Activated naive CD4-positive, alpha-beta T cell treated with Interleukin-2 at 50 U/mL for 16 hours (primary cell): ENCODE results near the gene SLC25A31.

ENCODE experiments used
- DNase-seq: peaks from one replicate; pipeline ENCODE4 v3.0.0-alpha.2; 2020

The SLC25A31 gene

GRCh38 chr4:127730142-127730913 lies at the start of gene SLC25A31:
SLC25A31 (plus strand) TSS chr4:127730400; CDS start chr4:127730546, 146 bp downstream.
- DNase-seq: no peak

- DNase-seq: no peak
Observed at GRCh38 chr4:127685292-127685691, 44.9 kb upstream of the SLC25A31 start.

GRCh38 chr4:127686658-127687057 lies 43.5 kb upstream of the SLC25A31 start:
- no peak for DNase-seq

GRCh38 chr4:127687580-127687979 lies 42.6 kb upstream of the SLC25A31 start:
- DNase-seq: no peak

- DNase-seq: no peak
Observed at GRCh38 chr4:127698789-127699200, 31.4 kb upstream of the SLC25A31 start.

- no peak for DNase-seq
Observed at GRCh38 chr4:127708985-127709384, 21.2 kb upstream of the SLC25A31 start.

GRCh38 chr4:127709456-127709855 lies 20.7 kb upstream of the SLC25A31 start:
- DNase-seq: no peak

GRCh38 chr4:127731406-127731805 lies 1.2 kb downstream of the SLC25A31 start:
- no peak for DNase-seq

- no peak for DNase-seq
Observed at GRCh38 chr4:127732623-127733328, 2.6 kb downstream of the SLC25A31 start.

GRCh38 chr4:127734976-127735375 lies 4.8 kb downstream of the SLC25A31 start:
- DNase-seq: no peak

GRCh38 chr4:127737295-127737694 lies 7.1 kb downstream of the SLC25A31 start:
- DNase-seq: no peak

- DNase-seq: no peak
Observed at GRCh38 chr4:127741247-127741646, 11.0 kb downstream of the SLC25A31 start.

- no peak for DNase-seq
Observed at GRCh38 chr4:127747883-127748282, 17.7 kb downstream of the SLC25A31 start.

GRCh38 chr4:127748957-127749356 lies 18.8 kb downstream of the SLC25A31 start:
- no peak for DNase-seq

GRCh38 chr4:127756906-127757305 lies 26.7 kb downstream of the SLC25A31 start:
- DNase-seq: no peak

GRCh38 chr4:127759228-127759820 lies 29.1 kb downstream of the SLC25A31 start:
- DNase-seq: no peak

GRCh38 chr4:127759893-127760292 lies 29.7 kb downstream of the SLC25A31 start:
- no peak for DNase-seq

GRCh38 chr4:127771535-127772275 lies 41.5 kb downstream of the SLC25A31 start:
- no peak for DNase-seq

- no peak for DNase-seq
Observed at GRCh38 chr4:127772769-127773671, 42.8 kb downstream of the SLC25A31 start.

- DNase-seq: no peak
Observed at GRCh38 chr4:127775843-127776242, 45.6 kb downstream of the SLC25A31 start.

- DNase-seq: no peak
Observed at GRCh38 chr4:127776620-127777019, 46.4 kb downstream of the SLC25A31 start.

- DNase-seq: no peak
Observed at GRCh38 chr4:127777487-127777886, 47.3 kb downstream of the SLC25A31 start.
